Astrocyte (in vitro differentiated cells and primary cell): ENCODE results near the gene SLC29A3. TPM values are rescaled to one million over a fixed set of nuclear protein-coding genes. Genes with fewer than 3 reads are reported as not detected.

ENCODE experiments used
- DNase-seq: peaks from one replicate; pipeline ENCODE4 v3.0.0-alpha.2; 2010; ENCODE audit warnings: low read depth
- FAIRE-seq: peaks from 2 replicates; lab custom pipeline; 2011; peaks lifted over from hg19 to GRCh38; lab: Jason Lieb, UNC
- H2AFZ ChIP-seq: 2 replicates; pipeline ENCODE4 v1.6.0; 2012; ENCODE audit warnings: low read depth, low read length, inconsistent platforms
- H3K27ac ChIP-seq: 2 replicates; pipeline ENCODE4 v1.5.1; 2011; ENCODE audit warnings: low read depth, low read length, inconsistent platforms
- H3K27me3 ChIP-seq: 2 replicates; pipeline ENCODE4 v1.6.0; 2011; ENCODE audit warnings: low read length, inconsistent platforms; ENCODE audit not compliant: insufficient read depth
- H3K36me3 ChIP-seq: 2 replicates; pipeline ENCODE4 v1.5.1; 2011; ENCODE audit warnings: low read length, inconsistent platforms; ENCODE audit not compliant: insufficient read depth
- H3K4me1 ChIP-seq: 2 replicates; pipeline ENCODE4 v1.5.1; 2011; ENCODE audit warnings: low read length, inconsistent platforms; ENCODE audit not compliant: insufficient read depth
- H3K4me2 ChIP-seq: 2 replicates; pipeline ENCODE4 v1.6.0; 2012; ENCODE audit warnings: low read length, inconsistent platforms
- H3K4me3 ChIP-seq: 2 replicates; pipeline ENCODE4 v1.5.1; 2011; ENCODE audit warnings: low read depth, mild to moderate bottlenecking, low read length, inconsistent platforms; ENCODE audit not compliant: insufficient read depth
- H3K79me2 ChIP-seq: 2 replicates; pipeline ENCODE4 v1.6.0; 2012; ENCODE audit warnings: mild to moderate bottlenecking, low read length, inconsistent platforms; ENCODE audit not compliant: insufficient read depth
- H3K9ac ChIP-seq: 2 replicates; pipeline ENCODE4 v1.6.0; 2012; ENCODE audit warnings: mild to moderate bottlenecking, low read length, inconsistent platforms
- H3K9me3 ChIP-seq: 2 replicates; pipeline ENCODE4 v1.5.1; 2012; ENCODE audit warnings: low read depth, mild to moderate bottlenecking, low read length, inconsistent platforms; ENCODE audit not compliant: insufficient read depth
- H4K20me1 ChIP-seq: 2 replicates; pipeline ENCODE4 v1.6.0; 2012; ENCODE audit warnings: low read length, inconsistent platforms; ENCODE audit not compliant: insufficient read depth
- H3K27ac Mint-ChIP-seq: one replicate; pipeline ENCODE4 v1.8.0; 2021; ENCODE audit warnings: mild to moderate bottlenecking, mixed read lengths; ENCODE audit not compliant: unreplicated experiment
- H3K27me3 Mint-ChIP-seq: one replicate; pipeline ENCODE4 v1.8.0; 2021; ENCODE audit warnings: low read depth, mixed read lengths; ENCODE audit not compliant: unreplicated experiment
- H3K36me3 Mint-ChIP-seq: one replicate; pipeline ENCODE4 v1.8.0; 2021; ENCODE audit warnings: low read depth, mixed read lengths; ENCODE audit not compliant: unreplicated experiment
- H3K4me1 Mint-ChIP-seq: one replicate; pipeline ENCODE4 v1.8.0; 2021; ENCODE audit warnings: low read depth, mixed read lengths; ENCODE audit not compliant: unreplicated experiment
- H3K4me3 Mint-ChIP-seq: one replicate; pipeline ENCODE4 v1.8.0; 2021; ENCODE audit warnings: mild to moderate bottlenecking, moderate library complexity, mixed read lengths; ENCODE audit not compliant: unreplicated experiment
- H3K9me3 Mint-ChIP-seq: one replicate; pipeline ENCODE4 v1.8.0; 2021; ENCODE audit warnings: mild to moderate bottlenecking, mixed read lengths; ENCODE audit not compliant: unreplicated experiment
- EZH2 ChIP-seq: IDR thresholded peaks from 2 replicates; pipeline ENCODE4 v1.6.1; 2012; ENCODE audit warnings: mild to moderate bottlenecking, low read length, inconsistent platforms; ENCODE audit not compliant: insufficient read depth
- total RNA-seq: library from RNA; stranded (reverse); gene quantifications from 2 replicates; pipeline ENCODE4 v1.2.1, GENCODE V29; 2021
- TF ChIP-seq, protein P1 (sequence below): IDR thresholded peaks from 2 replicates; pipeline ENCODE4 v1.5.1; 2011; ENCODE audit warnings: low read depth, mild to moderate bottlenecking, inconsistent platforms, low read length, moderate library complexity; ENCODE audit not compliant: insufficient read depth

SLC29A3 gene
- total RNA-seq, 1 donor from 2014 or later: 3.4 TPM

DNA sequence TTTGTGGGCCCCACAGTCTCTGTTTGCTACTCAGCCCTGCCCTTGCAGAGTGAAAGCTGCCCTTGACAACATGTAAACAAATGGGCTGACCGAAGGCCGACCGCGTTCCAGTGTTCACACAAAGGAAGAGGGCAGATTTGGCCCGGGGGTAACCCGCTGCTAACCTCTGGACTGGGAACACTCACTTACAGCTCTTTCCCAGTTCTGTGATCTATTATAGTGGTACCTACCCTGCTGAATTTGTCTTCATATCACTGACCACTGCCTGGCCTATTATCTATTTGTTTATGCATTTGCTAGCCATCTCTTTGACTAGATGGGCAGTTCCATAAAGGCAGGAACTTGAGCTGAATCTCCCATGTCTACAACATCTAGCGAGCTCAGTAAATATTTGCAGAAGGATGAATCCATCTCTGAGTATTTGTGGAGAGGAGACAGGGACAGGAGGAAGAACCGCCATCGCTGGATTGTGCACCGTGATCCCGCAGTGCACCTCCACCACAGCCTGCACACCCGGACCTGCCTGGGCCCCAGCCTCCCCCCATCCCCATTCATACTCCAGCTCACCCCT is 15.2 kb downstream of the SLC29A3 start:
- peaks cover 4% of the 10 kb centered on the region for H3K4me1 Mint-ChIP-seq
- H3K4me3 ChIP-seq: no peak overlapping the region
- no peak for DNase-seq
- no peak for FAIRE-seq
- H3K4me3 Mint-ChIP-seq: no peak overlapping the region
- no peaks in the 10 kb centered on the region for H3K4me1 ChIP-seq
- no peak overlapping the region for H3K27ac Mint-ChIP-seq
- no peak overlapping the region for H2AFZ ChIP-seq
- peaks cover 5% of the 10 kb centered on the region for H3K36me3 Mint-ChIP-seq
- H3K9ac ChIP-seq: no peak overlapping the region
- H3K27me3 Mint-ChIP-seq: peaks cover 22% of the 10 kb centered on the region
- H3K9me3 ChIP-seq: no peaks in the 10 kb centered on the region
- peaks cover 6% of the 10 kb centered on the region for H4K20me1 ChIP-seq
- H3K27me3 ChIP-seq: no peaks in the 10 kb centered on the region
- H3K79me2 ChIP-seq: no peaks in the 10 kb centered on the region
- no peaks in the 10 kb centered on the region for H3K36me3 ChIP-seq
- H3K27ac ChIP-seq: no peak overlapping the region
- TF ChIP-seq, protein P1, sequence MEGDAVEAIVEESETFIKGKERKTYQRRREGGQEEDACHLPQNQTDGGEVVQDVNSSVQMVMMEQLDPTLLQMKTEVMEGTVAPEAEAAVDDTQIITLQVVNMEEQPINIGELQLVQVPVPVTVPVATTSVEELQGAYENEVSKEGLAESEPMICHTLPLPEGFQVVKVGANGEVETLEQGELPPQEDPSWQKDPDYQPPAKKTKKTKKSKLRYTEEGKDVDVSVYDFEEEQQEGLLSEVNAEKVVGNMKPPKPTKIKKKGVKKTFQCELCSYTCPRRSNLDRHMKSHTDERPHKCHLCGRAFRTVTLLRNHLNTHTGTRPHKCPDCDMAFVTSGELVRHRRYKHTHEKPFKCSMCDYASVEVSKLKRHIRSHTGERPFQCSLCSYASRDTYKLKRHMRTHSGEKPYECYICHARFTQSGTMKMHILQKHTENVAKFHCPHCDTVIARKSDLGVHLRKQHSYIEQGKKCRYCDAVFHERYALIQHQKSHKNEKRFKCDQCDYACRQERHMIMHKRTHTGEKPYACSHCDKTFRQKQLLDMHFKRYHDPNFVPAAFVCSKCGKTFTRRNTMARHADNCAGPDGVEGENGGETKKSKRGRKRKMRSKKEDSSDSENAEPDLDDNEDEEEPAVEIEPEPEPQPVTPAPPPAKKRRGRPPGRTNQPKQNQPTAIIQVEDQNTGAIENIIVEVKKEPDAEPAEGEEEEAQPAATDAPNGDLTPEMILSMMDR: no peak
- TF ChIP-seq EZH2: no peak
- H3K9me3 Mint-ChIP-seq: no peaks in the 10 kb centered on the region
- no peak overlapping the region for H3K4me2 ChIP-seq

DNA sequence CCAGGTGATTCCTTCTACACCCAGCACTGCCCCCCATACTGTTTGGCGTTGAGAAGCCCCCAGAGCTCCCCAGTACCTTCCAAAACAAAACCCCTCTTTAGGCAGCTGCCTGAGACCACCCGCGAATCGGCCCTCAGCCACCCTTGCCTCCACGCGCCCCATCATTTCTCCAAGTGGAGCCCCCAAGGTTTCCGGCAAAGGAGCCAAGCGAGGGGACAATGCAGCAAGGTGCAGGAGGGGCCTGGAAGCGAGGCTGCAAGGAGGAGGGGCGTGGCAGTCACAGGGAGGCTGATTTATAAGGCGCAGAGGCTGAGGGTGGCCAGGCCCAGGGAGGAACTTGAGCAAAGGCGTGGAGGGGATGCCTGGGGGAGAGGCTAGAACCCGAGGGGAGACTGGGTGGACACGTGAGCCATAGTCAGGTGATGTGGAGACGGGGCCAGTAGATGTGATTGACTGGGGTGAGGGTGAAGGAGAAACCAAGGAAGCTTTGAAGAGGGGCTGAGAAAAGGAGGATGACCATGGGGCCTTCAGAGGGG is 16.2 kb downstream of the SLC29A3 start:
- H3K27me3 ChIP-seq: no peaks in the 10 kb centered on the region
- H3K4me3 ChIP-seq: no peak overlapping the region
- Mint-ChIP-seq H3K36me3 (peaks cover 5% of the 10 kb centered on the region), H3K9me3 (no peaks in the 10 kb centered on the region), H3K27me3 (peaks cover 28% of the 10 kb centered on the region), H3K4me1 (peaks cover 5% of the 10 kb centered on the region), H3K4me3 (no peak overlapping the region), H3K27ac (no peak overlapping the region)
- TF ChIP-seq, protein P1: no peak
- no peak for TF ChIP-seq EZH2
- H3K4me2 ChIP-seq: no peak overlapping the region
- no peak overlapping the region for H3K9ac ChIP-seq
- no peaks in the 10 kb centered on the region for H3K36me3 ChIP-seq
- no peaks in the 10 kb centered on the region for H3K4me1 ChIP-seq
- H3K27ac ChIP-seq: no peak overlapping the region
- peaks cover 6% of the 10 kb centered on the region for H4K20me1 ChIP-seq
- FAIRE-seq (no peak), DNase-seq (no peak)
- no peaks in the 10 kb centered on the region for H3K79me2 ChIP-seq
- H3K9me3 ChIP-seq: no peaks in the 10 kb centered on the region
- H2AFZ ChIP-seq: no peak overlapping the region

DNA sequence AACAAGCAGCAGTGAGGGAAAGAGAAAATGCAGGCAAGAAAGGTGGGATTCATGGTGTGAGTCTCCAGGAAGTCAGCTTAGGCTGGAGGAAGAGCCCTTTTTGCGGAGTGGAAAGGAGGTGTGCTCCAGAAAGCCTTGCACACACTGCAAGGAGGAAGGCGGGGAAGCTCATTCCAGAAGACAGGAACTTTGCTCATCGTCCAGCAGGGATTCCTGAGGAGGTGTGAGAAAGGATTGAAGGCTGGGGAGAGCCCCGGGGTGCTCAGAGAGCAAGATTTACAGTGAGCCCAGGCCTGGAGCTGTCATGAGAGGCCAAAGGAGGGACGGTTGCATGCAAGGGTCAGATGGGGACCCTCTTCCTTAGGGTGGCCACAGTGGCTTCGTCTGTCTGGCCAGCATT is 17.6 kb downstream of the SLC29A3 start:
- no peak overlapping the region for H3K9ac ChIP-seq
- no peak overlapping the region for H3K4me2 ChIP-seq
- peaks cover 3% of the 10 kb centered on the region for H3K9me3 Mint-ChIP-seq
- H3K27ac ChIP-seq: no peak overlapping the region
- H3K27ac Mint-ChIP-seq: no peak overlapping the region
- H3K9me3 ChIP-seq: no peaks in the 10 kb centered on the region
- no peaks in the 10 kb centered on the region for H3K4me1 ChIP-seq
- H4K20me1 ChIP-seq: peaks cover 6% of the 10 kb centered on the region
- FAIRE-seq (no peak), DNase-seq (no peak)
- no peak overlapping the region for H3K4me3 Mint-ChIP-seq
- no peak overlapping the region for H3K4me3 ChIP-seq
- TF ChIP-seq, protein P1: no peak
- peaks cover 31% of the 10 kb centered on the region for H3K27me3 Mint-ChIP-seq
- no peaks in the 10 kb centered on the region for H3K79me2 ChIP-seq
- peaks cover 5% of the 10 kb centered on the region for H3K36me3 Mint-ChIP-seq
- H3K36me3 ChIP-seq: no peaks in the 10 kb centered on the region
- H2AFZ ChIP-seq: no peak overlapping the region
- H3K27me3 ChIP-seq: no peaks in the 10 kb centered on the region
- peaks cover 6% of the 10 kb centered on the region for H3K4me1 Mint-ChIP-seq
